CD4-positive, alpha-beta T cell treated with Interleukin-10 for 1 hour (primary cell): ENCODE results near the gene GALNT17.

ENCODE experiments used
- DNase-seq: peaks from one replicate; pipeline ENCODE4 v3.0.0-alpha.2; 2020

GALNT17 gene

GRCh38 chr7:71132127-71132376 lies at the start of gene GALNT17:
GALNT17 (plus strand) TSS chr7:71132144.
- DNase-seq = no peak

GRCh38 chr7:71095266-71095860 lies 36.6 kb upstream of the GALNT17 start:
- DNase-seq = no peak

- no peak for DNase-seq
These were observed 35.6 kb upstream of the GALNT17 start for GRCh38 chr7:71096351-71096750.

- no peak for DNase-seq
These were observed 25.7 kb upstream of the GALNT17 start for GRCh38 chr7:71106226-71106625.

- no peak for DNase-seq
These were observed 19.5 kb upstream of the GALNT17 start for GRCh38 chr7:71112436-71112835.

GRCh38 chr7:71120096-71120495 lies 11.8 kb upstream of the GALNT17 start:
- no peak for DNase-seq

GRCh38 chr7:71129126-71129525 lies 2.8 kb upstream of the GALNT17 start:
- no peak for DNase-seq

GRCh38 chr7:71130031-71130679 lies 1.8 kb upstream of the GALNT17 start:
- no peak for DNase-seq

- DNase-seq = no peak
These were observed 453 bp upstream of the GALNT17 start for GRCh38 chr7:71131256-71132126.

GRCh38 chr7:71132377-71133231 lies 660 bp downstream of the GALNT17 start:
- no peak for DNase-seq

GRCh38 chr7:71133232-71133622 lies 1.3 kb downstream of the GALNT17 start:
- no peak for DNase-seq

GRCh38 chr7:71133856-71134255 lies 1.9 kb downstream of the GALNT17 start:
- DNase-seq = no peak

- DNase-seq = no peak
These were observed 3.2 kb downstream of the GALNT17 start for GRCh38 chr7:71135116-71135515.

- no peak for DNase-seq
These were observed 3.7 kb downstream of the GALNT17 start for GRCh38 chr7:71135663-71136062.

- DNase-seq = no peak
These were observed 5.5 kb downstream of the GALNT17 start for GRCh38 chr7:71137479-71137878.

- DNase-seq = no peak
These were observed 8.3 kb downstream of the GALNT17 start for GRCh38 chr7:71140264-71140663.

GRCh38 chr7:71144963-71145362 lies 13.0 kb downstream of the GALNT17 start:
- DNase-seq = no peak

- DNase-seq = no peak
These were observed 14.3 kb downstream of the GALNT17 start for GRCh38 chr7:71145906-71146901.

GRCh38 chr7:71148098-71148497 lies 16.2 kb downstream of the GALNT17 start:
- DNase-seq = no peak

GRCh38 chr7:71155236-71155635 lies 23.3 kb downstream of the GALNT17 start:
- DNase-seq = no peak

- DNase-seq = no peak
These were observed 25.8 kb downstream of the GALNT17 start for GRCh38 chr7:71157757-71158156.

GRCh38 chr7:71165708-71166107 lies 33.8 kb downstream of the GALNT17 start:
- no peak for DNase-seq
